UCSD-AML1 (cell line): ENCODE measurements around the gene CD14.
"Not testable (repeated sequence)": the region's sequence is repeated elsewhere in the genome, so short reads cannot be mapped to it uniquely, and the experiment has no call there.

Experiments
- DNase-seq: peaks from one replicate; lab custom pipeline; 2025; ENCODE audit not compliant: unreplicated experiment; lab: John Stamatoyannopoulos, UW

The CD14 gene

DNA sequence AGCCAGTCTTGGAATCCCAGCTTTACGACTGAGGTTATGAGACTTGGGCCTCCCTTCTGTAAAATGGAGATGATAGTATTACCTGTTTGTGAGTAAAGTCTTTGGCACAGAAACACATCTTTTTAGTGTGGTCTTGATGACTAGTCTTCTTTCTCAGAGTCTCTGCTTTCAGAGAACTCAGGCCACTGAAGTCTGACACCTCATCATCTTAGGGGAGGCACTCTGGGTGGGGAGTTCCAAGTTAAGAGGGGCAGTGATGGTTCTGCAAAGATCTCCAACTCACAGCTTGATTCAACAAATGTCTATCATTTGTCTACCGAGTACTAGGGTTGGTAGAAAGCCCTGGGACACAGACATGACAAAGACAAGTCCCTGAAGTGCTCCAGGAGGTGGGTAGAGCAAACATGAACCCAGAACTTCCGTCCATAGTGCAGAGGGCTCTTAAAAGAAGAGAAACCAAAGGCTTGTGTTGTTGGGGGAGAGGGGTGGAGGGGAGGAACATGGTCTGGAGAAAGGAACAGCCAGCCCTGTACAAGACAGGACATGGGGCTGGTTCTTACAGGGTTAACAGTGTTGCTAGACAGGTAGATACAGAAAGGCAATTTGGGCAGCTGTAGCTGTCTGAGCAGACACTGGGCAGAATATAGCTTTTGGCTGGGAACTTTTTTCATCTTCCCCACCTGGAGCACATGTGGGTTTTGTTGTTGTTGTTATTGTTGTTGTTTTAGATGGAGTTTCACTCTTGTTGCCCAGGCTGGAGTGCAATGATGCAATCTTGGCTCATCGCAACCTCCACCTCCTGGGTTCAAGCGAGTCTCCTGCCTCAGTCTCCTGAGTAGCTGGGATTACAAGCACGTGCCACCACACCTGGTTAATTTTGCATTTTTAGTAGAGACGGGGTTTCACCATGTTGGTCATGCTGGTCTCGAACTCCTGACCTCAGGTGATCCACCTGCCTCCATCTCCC, 2.6 kb upstream of the CD14 start:
- DNase-seq: no peak

DNA sequence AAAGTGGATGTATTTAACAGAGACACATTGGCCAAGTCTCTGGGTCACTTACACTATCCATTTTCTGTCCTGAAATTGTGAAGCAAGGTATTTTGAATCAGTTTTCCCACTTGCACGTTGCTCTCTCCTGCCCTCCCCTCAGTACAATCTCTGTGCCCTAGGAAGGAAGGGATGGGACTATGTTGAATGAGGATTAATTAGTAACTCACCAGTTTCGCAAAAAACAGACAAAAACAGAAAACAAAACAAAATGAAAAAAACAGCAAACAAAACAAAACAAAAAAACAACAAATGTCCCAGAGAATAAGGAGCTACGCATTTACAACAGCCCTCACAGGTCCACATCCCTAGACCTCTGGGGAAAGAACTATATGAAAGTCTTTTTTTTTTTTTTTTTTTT, 1.1 kb upstream of the CD14 start:
- no peak for DNase-seq

DNA sequence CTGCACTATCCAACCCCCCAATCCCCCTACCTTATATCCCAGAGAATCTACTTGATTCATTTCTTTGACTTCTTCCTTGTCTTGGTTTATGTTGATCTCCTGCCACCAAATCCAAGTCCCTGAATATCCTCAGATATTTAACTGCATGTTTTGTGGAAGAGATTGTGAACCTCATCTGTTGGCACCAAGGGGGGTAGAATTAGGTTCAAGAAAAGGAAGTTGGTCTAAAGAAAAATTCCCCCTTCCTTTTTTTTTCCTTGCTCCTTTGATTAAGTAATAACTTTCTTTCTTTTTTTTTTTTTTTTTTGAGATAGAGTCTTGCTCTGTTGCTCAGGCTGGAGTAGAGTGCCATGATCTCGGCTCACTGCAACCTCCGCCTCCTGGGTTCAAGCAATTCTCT, 526 bp upstream of the CD14 start:
- no peak for DNase-seq

- peak; percentile 64 for DNase-seq
Observed at GRCh38 chr5:140632366-140633020, 482 bp downstream of the CD14 start.

- no peak for DNase-seq
Observed at GRCh38 chr5:140631831-140632365, 1.1 kb downstream of the CD14 start.

DNA sequence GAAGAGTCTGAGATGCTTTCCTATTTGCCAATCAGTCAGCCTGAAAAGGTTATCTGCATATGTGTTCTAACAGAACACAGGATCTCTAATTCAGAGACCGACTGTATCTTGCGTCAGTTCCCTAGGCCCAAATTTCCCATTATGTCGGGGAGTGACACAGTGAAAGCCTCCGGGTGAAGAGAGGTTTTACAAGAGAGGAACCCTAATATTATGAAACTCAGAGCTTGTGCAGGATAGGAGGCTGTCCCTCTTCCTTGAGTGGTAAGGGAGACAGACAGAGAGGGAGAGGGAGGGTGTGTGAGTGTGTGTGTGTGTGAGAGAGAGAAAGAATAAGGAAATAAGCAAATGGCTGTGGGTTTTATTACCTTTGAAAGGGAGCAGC, 1.9 kb downstream of the CD14 start:
- no peak for DNase-seq

DNA sequence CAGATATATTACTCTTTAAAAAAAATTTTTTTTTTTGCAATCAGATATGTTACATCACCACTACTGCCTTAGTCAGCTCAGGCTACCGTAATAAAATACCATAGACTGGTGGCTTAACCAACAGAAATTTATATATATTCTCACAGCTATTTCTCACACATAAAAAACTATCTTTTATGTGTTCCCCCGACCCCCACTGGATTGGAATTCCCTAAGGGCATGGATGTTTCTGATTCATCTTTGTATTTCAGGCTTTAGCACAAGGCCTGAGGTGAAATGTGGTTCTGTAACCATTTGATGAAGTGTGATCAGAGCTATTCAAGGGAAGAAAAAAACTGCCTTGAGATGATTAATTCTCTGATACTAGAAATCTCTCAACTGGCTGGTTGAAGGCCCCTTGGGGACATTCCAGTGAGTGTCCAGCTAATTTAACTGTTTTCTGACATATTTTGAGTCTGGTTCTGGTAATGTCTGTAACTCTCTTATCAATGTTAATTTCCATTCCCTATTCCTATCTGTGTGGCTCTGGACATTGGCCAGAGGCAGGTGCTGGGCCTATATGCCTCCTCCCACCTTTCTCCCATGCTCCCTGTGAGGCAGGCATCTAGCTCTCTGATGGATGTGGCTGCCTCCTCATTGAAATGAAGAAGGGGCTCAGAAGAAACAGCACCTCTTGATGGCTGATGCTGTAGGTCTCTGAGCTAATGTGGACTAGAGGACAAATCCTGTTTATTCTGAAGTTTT, 2.5 kb downstream of the CD14 start:
- no peak for DNase-seq

DNA sequence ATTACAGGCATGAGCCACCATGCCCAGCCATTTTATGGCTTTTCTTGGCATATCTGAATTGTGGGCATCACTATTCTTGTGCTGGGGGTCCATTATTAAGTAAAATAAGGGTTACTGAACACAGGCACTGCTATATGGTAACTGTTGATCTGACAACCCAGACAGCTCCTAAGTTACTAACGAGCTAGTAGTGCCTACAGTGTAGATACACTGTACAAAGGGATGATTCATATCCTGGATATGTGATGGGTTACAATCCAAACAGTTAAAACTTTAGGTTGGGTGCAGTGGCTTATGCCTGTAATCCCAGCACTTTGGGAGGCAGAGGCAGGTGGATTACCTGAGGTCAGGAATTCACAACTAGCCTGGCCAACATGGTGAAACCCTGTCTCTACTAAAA, 4.3 kb downstream of the CD14 start:
- no peak for DNase-seq

- DNase-seq: no peak
Observed at GRCh38 chr5:140627972-140628371, 5.0 kb downstream of the CD14 start.

- DNase-seq: not testable (repeated sequence)
Observed at GRCh38 chr5:140624886-140625285, 8.1 kb downstream of the CD14 start.

- not testable (repeated sequence) for DNase-seq
Observed at GRCh38 chr5:140623061-140623460, 9.9 kb downstream of the CD14 start.

GRCh38 chr5:140622301-140622700, 10.7 kb downstream of the CD14 start:
- no peak for DNase-seq

DNA sequence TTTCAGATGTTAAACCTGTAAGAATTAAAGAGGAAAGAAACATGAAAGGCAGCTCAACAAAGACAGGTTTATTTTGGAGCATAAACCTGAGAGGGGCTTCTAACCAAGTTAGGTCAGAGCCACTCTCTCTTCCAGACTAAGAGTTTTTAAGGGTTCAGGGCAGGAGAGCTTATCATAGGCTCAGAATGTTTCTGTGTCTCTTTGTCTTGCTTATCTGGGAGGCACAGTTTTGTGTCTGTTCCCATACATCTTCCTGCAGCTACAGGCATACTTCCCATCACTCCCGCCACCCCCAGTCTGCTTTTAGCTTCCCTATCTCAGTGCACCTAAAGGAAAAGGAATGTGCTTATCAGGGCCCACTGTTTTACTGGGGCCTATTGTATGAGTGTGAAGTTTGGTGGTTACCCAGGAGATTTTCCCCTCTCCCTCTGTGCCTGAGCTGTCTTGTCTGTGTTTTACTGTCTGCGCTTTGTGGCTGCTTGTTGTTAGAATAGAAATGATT, 21.9 kb downstream of the CD14 start:
- peak; percentile 56 for DNase-seq

DNA sequence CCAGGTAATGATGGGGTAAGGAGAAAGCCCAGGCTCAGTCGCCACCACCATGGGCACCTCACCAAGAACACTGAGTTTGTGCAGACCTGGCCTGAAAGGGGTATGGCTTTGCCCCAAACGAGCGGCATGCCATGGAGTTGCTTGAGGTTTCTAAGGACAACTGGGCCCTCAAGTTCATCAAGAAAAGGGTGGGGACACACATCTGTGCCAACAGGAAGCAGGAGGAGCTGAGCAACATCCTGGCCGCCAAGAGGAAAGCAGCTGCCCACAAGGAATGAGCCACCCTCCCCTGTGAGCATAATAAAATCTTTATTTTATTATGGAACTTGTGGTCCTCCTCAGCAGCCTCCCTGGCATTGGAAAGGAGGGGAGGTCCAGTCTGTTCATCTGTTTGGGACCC, 23.8 kb downstream of the CD14 start:
- peak; percentile 61 for DNase-seq

GRCh38 chr5:140608722-140609121, 24.3 kb downstream of the CD14 start:
- no peak for DNase-seq

DNA sequence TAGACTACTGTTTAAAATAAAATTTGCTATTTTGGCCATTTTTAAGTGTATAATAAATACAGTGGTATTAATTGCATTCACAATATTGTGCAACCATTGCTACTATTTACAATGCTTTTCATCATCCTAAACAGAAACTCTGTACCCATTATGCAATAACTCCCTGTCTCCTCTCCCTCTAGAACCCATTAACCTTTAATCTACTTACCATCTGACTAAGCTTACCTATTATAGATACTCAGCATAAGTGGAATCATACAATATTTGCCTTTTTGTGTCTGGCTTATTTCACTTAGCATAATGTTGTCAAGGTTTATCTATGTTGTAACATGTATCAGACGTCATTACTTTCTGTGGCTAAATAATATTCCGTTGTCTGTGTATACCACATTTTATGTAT, 25.9 kb downstream of the CD14 start:
- no peak for DNase-seq

DNA sequence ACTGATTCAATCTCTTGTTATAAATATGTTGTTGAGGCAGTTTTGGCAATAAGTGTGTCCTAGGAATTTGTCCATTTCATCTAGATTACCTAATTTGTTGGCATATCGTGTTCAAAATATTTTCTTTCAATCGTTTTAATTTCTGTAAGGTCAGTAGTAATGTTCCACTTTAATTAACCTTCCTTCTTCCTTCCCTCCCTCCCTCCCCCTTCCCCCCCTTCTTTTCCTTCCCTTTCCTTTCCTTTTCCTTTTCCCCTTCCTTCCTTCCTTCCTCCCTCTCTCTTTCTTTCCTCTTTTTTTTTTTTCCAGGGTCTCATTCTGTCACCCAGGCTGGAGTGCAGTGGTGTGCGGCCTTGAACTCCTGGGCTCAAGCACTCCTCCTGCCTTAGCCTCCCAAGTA, 27.1 kb downstream of the CD14 start:
- no peak for DNase-seq

GRCh38 chr5:140603734-140604133, 29.2 kb downstream of the CD14 start:
- no peak for DNase-seq

- not testable (repeated sequence) for DNase-seq
Observed at GRCh38 chr5:140603446-140603698, 29.6 kb downstream of the CD14 start.

GRCh38 chr5:140602147-140602546, 30.8 kb downstream of the CD14 start:
- no peak for DNase-seq

GRCh38 chr5:140600096-140600495, 32.9 kb downstream of the CD14 start:
- no peak for DNase-seq
